ENCODE measurements around the gene RHCG. TPM values are rescaled to one million over a fixed set of nuclear protein-coding genes. Genes with fewer than 3 reads are reported as not detected.

Gene RHCG
- polyA plus RNA-seq, 4 donors: 0.16 to 2.6 (median 2.2) TPM

DNA sequence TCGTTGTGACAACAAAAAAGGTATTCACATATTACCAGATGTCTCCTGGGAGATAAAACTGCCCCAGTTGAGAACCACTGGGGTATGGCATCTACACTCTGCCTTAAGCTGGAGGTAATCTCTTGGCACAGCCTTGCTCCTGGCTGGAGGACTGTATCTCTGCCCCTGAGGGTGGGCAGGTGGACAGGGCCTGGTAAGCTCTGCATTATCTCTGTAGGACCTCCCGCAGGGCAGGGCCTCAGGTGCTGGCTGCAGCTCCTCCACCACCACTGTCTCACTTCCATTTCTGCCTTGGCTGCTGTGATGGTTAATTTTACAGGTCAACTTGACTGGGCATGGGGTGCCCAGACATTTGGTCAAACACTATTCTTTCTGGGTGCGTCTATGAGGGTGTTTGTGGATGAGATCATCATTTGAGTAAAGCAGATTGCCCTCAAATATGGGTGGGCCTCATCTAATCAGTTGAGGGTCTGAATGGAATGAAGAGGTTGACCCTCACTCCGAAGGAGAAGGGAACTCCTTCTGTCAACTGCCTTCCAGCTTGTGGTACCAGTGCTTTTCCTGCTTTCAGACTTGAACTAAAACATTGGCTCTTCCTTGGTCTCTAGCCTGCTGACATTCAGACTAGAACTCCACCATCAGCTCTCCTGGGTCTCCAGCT is 9.8 kb upstream of the RHCG start:
- no peak for DNase-seq (ENCODE audit: low read depth in 4 of 4, low spot score in 3 of 4)

DNA sequence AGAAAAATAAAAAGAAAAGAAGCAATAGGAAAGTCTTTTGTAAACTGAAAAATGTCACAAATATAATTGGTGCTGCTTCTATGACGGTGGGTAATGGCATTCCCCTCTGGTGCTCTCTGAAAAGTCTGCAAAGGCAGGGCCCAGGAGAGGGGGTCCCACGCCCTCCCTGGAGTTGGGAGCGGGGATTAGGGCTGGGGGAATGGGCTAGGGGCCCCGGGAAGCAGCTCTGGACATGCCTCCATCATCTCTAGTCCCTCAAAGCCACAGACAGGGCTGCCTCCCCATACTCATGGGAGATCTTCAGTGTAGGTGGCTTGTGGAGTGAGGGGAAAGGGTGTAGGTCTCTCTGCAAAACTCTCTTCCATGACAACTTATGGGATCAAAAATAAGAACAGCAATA is 7.8 kb upstream of the RHCG start:
- no peak for DNase-seq (ENCODE audit: low read depth in 4 of 4, low spot score in 3 of 4)

DNA sequence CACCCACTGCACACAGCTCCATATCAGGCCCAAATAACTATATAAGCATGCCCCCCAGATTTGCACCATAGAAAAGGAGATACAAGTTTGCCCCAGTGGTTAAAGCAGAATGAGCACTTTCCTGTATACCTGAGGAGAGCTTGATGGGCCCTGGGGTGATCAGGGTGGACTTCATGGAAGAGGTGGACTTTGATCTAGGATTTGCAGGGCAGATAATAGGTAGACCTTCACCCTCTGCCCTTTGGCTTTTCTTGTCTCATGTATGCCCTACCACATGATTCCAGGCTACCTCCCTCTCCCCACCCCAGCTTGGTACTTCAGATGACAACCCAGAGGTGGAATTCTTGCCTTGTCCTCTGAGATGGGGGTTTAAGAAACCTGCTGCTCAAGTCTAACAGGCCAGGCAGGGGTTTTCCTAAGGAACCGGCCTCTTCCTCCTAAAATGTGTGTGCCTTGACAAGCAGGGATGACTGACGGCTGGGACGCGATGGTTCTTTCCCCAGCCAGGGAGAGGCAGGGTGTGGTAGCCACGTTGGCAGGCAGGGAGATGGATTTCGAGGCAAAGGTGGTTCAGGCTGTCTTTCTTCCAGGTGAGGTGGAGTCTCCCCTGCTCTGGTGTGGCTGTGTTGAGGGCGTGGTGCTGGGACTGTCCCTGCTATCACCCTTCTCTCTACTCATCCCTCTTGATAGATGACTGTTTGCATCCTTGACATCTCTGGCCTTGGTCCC is 6.6 kb upstream of the RHCG start:
- DNase-seq (ENCODE audit: low read depth in 4 of 4, low spot score in 3 of 4): no peak

DNA sequence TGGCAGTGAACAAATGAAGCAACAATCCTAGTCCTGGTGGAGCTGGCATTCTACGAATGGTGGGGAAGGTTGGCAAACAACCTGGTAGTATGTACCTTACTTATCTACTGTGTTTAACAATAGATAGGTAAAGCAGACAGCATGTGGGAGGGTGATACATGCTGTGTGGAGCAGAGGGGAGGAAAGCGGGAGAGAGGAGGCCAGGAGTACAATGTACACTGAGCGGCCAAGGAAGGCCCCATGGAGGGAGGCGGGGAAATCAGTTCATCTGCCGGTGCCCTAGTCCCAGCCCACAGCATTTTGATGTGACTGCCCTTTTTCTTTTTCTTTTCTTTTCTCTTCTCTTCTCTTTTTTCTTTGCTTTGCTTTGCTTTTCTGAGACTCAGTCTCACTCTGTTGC is 5.3 kb upstream of the RHCG start:
- no peak for DNase-seq (ENCODE audit: low read depth in 4 of 4, low spot score in 3 of 4)

DNA sequence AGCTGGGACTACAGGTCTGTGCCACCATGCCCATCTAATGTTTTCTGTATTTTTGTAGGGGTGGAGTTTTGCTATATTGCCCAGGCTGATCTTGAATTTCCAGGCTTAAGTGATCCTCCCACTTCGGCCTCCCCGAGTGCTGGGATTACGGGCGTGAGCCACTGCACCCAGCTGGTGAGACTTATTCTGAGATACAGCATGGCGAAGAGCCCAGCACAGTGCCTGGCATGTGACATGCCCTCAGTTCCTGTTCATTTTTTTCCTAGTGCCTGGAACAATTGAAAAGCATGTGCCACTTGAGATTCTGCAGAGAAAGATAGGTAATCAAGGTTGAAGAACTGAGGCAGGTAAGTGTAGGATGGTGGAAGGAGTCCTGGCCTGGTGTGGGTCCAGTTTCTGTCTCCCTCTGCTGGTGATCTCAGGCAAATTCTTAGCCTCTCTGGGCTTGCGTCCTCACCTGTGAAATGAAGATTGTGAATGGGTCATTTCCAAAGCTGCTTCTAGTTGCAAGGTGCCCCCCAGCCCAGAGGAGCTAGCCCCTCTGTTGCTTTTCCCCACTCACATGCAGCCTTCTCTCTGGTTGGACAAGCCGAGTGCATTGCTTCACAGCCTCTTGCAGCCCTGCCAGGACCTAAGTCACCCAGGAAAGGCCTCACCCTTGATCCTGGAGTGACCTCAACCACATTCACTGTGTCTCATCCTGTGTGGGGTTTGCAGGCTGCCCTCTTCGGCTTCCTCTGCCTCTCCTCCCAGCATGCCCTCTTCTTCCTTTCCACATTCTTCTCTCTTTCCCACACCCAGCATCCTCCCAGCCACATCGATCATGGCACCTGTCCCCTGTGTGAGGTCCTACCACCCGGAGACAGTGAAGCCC is 4.3 kb upstream of the RHCG start:
- DNase-seq (ENCODE audit: low read depth in 4 of 4, low spot score in 3 of 4): no peak

DNA sequence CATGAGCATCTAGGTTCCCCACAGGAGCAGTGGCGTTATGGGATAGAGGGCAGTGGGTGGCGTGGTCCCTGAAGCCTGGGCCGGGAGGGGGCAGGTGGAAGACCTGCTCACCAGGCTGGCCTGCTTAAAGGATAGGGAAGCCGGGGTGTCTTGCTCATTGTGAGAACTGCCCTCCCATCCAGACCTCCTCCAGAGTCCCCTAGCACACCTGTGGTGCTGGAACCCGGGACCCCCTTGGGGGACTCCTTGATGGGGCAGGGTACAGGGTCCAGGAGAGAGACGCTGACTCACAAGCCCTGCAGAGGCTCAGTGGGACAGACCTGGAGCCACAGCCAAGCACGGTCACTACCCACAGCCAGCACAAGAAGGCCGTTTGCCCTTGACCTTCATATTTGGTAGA is 2.8 kb upstream of the RHCG start:
- no peak for DNase-seq (ENCODE audit: low read depth in 4 of 4, low spot score in 3 of 4)

DNA sequence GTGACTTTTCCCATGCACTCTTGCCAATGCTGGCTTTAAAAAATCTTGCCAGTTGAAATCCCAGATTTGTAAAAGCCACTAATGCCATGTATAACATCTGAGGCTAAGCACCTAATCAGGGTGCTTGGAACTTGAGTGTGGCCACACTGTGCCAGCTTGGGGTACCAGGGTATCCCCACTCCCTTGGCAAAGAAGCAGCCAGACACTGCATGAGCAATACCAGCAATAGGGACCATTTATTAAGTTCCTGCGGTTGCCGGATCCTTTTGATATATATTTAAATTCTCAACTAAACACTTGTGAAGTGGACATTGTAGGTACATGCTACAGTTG is 2.2 kb upstream of the RHCG start:
- no peak for DNase-seq (ENCODE audit: low read depth in 4 of 4, low spot score in 3 of 4)

DNA sequence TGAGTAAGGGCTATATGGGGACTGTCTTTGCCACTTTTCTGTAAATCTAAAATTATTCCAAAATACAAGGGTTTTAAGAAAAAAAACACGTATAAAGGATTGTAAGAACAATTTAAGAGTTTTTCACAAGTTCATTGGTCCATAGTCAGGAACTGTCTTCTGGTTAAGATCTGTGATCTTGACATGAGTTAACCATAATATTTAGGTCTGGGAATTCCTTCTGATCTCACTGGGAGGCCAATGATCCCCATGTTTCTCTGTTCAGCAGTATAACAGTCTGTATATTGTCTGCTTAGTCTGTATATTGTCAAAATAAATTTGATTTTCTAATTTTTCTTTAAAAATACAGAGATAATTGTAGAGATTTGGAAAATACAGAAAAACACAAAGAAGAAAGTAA is 848 bp upstream of the RHCG start:
- DNase-seq (ENCODE audit: low read depth in 4 of 4, low spot score in 3 of 4): no peak

DNA sequence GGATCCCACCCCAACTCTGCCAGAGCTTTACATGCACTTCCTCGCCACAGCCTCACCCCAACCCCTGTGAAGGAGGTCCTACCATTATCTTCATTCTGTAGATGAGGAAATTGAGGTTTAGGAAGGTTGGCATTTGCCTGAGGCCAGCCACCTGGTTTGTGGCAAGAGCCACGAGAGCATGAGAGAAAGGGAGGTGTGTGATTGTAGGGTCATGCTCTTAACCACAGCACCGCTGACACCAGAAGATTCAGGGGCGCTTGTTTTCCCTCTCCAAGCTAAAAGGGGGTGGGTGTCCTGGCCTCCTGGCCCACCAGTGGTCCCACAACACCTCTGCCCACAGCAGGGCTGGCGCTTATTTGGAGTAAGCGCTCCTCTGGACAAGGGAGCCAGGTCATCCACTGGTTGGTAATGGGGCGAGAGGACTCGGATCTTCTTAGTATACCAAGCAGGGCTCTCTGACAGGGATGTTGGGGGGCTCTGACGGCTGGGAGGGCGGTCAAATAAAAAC is 691 bp downstream of the RHCG start:
- no peak for DNase-seq (ENCODE audit: low read depth in 4 of 4, low spot score in 3 of 4)

DNA sequence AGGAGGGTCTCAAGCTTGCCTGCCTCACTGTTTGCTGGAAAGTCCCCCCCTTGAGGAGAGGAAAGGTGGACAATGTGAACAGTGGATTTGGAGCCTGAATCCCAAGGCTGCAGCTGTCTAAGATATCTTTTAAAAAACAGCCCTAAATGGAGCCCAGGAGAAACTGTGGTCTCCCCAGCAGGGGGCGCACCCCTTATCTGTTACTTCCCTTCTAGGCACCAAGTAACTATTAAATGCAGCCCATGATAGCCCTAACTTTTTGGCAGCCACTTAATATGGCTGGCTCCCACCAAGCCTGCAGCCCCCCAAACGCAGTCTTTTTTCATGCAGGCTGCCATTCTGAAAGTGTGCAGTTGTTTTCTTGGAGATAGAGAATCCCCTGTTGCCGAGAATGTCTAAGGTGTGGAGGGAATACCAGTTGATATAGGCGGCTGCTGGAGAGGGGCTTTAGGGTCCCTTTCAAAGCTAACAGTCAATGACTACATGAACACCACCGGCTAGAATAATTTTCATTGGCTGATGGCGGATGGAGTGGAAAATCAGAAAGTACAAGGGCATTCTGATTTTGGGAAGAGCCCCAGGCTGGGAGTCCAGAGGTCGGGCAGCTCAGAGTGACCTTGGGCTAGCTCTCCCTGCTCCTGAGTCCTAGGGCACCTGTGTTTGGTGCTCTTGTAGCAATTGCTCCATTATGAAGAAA is 1.3 kb downstream of the RHCG start:
- no peak for DNase-seq (ENCODE audit: low read depth in 4 of 4, low spot score in 3 of 4)

DNA sequence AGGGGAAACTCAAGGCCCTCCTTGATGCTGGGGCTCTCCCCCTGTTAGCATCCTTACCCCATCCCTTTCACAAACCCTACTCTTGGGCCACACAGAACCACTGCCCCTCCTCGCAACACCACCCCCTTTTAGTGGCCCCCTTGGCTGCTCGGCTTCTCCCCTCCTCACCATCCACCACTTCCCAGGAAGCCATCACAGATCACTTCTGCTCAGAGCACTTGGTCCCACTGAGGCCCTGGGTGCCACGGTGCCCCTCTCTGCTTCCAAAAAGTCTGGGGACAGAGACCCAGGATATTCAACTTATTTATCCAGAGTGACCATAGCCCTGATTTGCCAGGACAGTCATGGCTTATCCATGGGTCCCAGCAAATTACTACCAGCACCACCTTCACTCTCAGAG is 2.4 kb downstream of the RHCG start:
- DNase-seq (ENCODE audit: low read depth in 4 of 4, low spot score in 3 of 4): no peak

DNA sequence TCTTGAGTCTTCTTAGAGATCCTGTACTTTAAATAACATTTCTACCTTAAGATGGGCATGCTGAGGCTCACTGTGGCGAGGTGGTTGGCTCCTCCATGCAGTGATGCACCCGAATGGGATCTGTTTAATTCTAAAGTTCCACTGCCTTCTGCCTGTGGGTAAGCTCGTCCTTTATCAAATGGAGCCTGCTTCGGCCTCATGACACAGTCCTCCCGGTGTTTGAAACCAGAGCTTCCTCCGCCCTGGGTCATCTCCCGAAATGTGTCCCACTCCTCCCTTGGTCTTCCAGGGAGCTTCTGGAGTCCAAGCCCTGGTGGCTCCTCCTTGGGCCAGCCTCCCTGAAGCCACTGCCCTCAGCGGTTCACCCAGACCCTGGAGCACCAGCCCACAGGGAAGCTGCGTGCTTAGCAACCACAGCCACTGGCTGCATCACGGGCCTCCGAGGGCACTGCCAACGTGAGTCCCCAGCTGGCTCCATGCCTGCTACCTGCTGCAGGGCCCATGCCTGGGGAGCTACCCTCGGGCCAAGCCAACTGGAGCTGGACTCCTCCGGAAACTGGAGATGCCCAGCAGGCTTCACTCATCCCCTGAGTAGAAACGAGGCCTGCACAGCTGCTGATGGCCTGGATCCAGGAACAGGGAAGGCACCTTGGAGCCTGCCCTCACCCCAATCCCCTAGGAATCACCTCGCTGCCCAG is 3.3 kb downstream of the RHCG start:
- no peak for DNase-seq (ENCODE audit: low read depth in 4 of 4, low spot score in 3 of 4)

DNA sequence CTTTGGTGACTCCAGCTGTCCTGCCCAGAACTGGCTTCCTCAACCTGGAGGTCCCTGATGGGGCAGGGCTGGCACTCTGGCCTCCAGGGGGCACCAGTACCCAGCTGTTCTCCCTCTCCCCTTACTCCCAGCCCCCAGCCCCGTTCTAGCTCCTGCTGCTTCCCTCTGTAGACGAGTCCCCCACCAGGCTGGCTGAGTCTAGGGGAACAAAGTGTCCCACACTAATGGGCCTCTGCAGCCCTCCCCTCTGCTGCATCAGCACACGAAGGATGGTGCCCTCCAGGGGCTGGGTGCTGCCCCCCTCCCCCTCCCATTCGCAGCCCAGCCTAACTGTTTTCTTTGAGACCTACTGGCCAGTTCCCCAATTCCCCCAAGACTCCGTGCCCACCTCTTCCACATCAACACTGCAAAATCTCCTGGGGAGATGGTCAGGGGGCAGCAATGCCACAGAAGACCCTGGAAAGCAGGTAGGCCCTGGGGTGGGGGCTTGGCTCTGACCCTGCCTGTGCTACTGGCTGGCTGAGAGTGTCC is 4.2 kb downstream of the RHCG start:
- no peak for DNase-seq (ENCODE audit: low read depth in 4 of 4, low spot score in 3 of 4)

DNA sequence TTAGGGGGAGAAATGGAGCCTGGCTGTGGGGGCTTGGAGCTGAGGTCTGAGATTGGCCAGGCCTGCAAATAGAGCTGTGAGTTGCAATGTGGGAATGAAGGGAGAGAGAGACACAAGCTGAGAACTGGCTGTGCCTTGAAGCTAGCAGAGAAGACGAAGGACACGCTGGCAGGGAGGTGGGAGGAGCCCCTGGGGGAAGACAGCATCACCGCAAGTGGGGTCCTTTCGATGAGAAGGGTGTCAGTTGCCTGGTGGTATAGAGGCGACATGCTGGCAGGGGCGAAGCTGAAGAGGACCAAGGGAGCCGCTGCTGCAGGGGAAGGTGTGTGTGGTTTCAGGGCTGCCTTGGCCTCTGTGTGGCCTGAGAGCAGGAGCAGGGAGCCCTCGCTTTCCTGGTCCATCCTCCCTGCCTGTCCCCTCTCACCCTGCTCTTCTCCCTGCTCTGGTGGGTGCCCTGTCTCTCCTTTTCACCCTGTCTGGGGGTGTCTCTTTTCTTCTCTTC is 5.5 kb downstream of the RHCG start:
- no peak for DNase-seq (ENCODE audit: low read depth in 4 of 4, low spot score in 3 of 4)

DNA sequence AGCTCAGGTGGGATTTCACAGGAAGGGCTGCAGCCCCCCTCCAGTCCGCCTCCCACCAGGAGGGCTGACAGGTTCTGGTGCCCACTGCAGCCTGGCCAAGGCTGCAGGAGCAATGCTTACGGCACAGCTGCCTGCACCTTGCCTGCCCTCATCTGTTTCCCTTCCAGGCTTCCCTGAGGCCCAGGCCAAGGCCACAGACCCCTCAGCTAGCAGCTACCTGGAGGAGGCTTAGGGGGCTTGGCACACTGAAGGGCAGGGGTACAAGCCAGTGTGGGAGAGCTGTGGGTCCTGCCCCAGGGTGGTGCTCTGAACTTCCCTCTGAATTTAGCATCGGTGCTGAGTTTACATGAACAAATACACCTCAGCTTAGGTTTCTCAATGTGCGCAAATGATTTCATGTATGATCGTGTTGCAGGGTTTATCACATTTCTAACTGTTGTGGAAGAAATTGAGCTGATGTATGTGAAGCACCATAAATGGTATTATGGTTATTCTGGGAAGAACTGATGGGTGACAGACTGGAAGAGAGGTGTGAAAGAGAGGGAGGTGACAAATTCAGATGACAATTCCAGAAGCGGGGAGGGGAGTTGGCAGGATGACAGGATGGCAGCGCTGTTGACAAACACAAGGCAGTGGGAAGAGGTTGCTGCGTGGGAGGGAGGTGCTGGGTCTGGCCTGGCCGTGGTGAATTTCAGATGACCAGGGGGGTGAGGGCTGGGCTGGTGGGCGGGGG is 6.1 kb downstream of the RHCG start:
- no peak for DNase-seq (ENCODE audit: low read depth in 4 of 4, low spot score in 3 of 4)

DNA sequence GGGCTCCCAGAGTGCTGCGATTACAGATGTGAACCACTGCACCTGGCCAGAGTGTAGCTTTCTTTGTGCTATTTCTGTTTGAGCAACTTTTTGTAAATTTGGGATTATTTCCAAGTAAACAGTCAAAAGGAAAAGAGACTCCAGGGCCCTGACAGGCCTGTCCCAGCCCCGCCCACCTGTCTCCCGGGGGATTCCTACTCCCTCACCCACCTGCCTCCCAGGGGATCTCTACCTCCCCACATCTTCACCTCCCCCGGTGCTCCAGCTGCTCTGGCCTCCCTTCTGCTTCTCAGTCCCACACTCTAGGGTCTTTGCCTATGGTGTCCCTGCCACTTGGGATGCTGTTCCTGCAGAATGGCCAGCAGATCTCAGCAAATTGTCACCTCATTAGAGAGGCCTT is 7.0 kb downstream of the RHCG start:
- no peak for DNase-seq (ENCODE audit: low read depth in 4 of 4, low spot score in 3 of 4)

DNA sequence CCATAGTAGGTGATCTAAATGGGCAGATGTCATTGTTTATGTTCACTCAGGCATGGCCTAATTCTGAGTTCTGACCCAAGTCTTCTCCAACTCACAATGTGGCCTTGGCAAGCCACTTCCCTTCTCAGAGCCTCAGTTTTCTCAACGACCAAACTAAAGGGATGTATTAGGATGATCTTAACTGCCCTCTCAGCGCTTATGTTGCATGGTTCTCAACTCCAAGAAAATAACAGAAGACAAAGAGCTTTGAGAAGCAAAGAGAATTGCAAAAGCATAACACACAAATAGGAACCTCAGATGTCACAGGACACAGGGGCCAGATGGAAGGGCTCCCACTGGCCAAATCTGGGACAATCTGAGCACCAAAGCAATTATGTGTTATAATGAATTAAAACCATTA is 8.6 kb downstream of the RHCG start:
- no peak for DNase-seq (ENCODE audit: low read depth in 4 of 4, low spot score in 3 of 4)

DNA sequence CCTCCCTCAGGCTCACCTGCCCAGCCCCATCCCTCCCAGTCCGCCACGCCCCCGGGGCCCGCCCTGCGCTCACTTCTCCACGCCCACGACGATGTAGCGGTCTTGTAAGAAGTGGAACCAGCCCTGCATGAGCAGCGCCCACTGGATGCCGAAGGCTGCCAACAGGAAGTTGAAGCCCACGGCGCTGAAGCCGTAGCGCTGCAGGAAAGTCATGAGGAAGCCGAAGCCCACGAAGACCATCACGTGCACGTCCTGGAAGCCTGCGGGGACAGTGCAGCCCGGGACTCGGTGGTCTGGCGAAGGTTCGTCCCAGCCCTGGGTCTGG is 9.7 kb downstream of the RHCG start:
- DNase-seq (ENCODE audit: low read depth in 4 of 4, low spot score in 3 of 4): no peak

DNA sequence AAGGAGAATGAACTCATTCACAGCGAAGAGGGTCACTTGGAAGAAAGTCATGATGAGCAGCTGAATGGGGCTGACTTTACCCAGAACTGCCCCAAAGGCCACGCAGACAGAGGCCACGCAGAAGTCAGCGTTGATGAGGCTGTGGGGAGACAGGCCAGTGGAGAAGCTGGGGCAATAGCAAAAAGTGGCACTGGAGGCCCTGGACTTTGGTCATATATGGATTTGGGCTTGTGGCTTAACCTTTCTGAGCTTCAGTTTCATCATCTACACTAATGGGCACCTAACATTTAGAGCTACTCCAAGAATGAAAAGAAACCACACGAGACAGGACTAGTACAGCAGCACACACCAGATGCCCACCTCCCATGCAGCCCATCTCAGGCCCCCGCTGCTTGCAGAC is 13.3 kb downstream of the RHCG start:
- DNase-seq (ENCODE audit: low read depth in 4 of 4, low spot score in 3 of 4): no peak
